AG04450 (cell line): Measurements from ENCODE around the gene ARRB2. TPM values are rescaled to one million over a fixed set of nuclear protein-coding genes. Genes with fewer than 3 reads are reported as not detected.
A peak's percentile ranks its signal among the peaks of the same experiment; 100 is the strongest.

Experiments
- CTCF ChIA-PET: fragments of 300-600, 350-600 bp; formaldehyde crosslinking; extraction: SDS; loops from one replicate; lab custom pipeline; 2022; ENCODE audit warnings: antibody characterized with exemption, inconsistent platforms; lab: Charles Lee
- POLR2A ChIA-PET: fragments of 350-600 bp; formaldehyde crosslinking; extraction: SDS; loops from one replicate; lab custom pipeline; 2021; ENCODE audit warnings: antibody characterized with exemption, inconsistent platforms; lab: Yijun Ruan, JAX
- DNase-seq: peaks from one replicate; pipeline ENCODE4 v3.0.0-alpha.2; 2011; ENCODE audit warnings: low read depth, low spot score
- H3K27ac ChIP-seq: one replicate; pipeline ENCODE4 v1.5.1; 2012; ENCODE audit warnings: low read depth, low read length, control low read depth
- H3K27me3 ChIP-seq: one replicate; pipeline ENCODE4 v1.6.0; 2012; ENCODE audit warnings: low read length; ENCODE audit not compliant: control insufficient read depth, insufficient read depth
- H3K4me3 ChIP-seq: 2 replicates; pipeline ENCODE4 v1.5.1; 2011; ENCODE audit warnings: mild to moderate bottlenecking, low read depth, low read length, control low read depth
- H3K9me3 ChIP-seq: 2 replicates; pipeline ENCODE4 v1.5.1; 2012; ENCODE audit warnings: low read length; ENCODE audit not compliant: control insufficient read depth, insufficient read depth
- polyA plus RNA-seq: library from polyadenylated mRNA; depleted of rRNA; stranded (reverse); fragments of >200 nt; gene quantifications from 2 replicates; pipeline ENCODE4 v1.2.3, GENCODE V29; 2011
- TF ChIP-seq, protein P1 (sequence below): IDR thresholded peaks from 2 replicates; pipeline ENCODE4 v1.5.1; 2011; ENCODE audit warnings: low read depth, low read length, control low read depth, inconsistent platforms

The ARRB2 gene
- polyA plus RNA-seq, 1 experiment, result 8.8 TPM

DNA sequence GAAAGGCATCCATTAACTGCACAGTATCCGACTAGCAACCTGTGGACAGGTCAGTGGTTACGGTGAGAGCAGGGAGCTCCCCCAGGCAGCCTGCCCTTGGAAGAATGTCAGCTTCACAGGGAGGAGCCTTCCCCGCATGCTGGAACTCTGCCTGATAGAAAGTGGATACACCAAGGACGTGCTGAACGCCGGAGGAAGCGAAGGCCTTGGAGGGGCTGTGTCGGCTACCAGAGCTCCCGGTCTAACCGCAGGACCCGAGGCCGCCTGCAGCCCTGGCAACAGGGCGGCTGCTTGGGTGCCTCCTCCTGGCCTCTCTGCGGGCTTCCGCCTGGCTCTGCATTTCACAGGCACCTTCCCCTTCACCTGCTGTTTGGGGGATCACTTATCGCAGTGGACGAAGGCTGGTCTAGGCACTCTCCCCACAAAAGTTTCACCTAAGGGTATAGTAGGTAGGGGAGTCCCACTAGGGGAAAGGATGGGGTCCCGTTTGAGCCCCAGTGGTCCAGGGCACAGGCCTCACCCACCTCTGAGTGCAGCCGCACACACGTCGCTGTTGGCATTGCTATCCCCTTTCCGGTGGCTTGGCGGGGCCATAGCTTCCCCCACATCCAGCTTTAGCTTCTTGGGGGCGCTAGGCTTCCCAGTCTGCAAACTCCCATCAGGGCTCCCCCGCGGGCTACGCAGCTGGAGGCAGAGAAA lies 36.3 kb upstream of the ARRB2 start:
- Histone ChIP-seq H3K9me3 (no peaks in the 10 kb centered on the region), H3K4me3 (no peak overlapping the region), H3K27ac (no peak overlapping the region), H3K27me3 (no peaks in the 10 kb centered on the region)
- no peak for DNase-seq
- TF ChIP-seq, protein P1, sequence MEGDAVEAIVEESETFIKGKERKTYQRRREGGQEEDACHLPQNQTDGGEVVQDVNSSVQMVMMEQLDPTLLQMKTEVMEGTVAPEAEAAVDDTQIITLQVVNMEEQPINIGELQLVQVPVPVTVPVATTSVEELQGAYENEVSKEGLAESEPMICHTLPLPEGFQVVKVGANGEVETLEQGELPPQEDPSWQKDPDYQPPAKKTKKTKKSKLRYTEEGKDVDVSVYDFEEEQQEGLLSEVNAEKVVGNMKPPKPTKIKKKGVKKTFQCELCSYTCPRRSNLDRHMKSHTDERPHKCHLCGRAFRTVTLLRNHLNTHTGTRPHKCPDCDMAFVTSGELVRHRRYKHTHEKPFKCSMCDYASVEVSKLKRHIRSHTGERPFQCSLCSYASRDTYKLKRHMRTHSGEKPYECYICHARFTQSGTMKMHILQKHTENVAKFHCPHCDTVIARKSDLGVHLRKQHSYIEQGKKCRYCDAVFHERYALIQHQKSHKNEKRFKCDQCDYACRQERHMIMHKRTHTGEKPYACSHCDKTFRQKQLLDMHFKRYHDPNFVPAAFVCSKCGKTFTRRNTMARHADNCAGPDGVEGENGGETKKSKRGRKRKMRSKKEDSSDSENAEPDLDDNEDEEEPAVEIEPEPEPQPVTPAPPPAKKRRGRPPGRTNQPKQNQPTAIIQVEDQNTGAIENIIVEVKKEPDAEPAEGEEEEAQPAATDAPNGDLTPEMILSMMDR, result no peak
- ChIA-PET CTCF (no interaction called here), POLR2A (no interaction called here)

DNA sequence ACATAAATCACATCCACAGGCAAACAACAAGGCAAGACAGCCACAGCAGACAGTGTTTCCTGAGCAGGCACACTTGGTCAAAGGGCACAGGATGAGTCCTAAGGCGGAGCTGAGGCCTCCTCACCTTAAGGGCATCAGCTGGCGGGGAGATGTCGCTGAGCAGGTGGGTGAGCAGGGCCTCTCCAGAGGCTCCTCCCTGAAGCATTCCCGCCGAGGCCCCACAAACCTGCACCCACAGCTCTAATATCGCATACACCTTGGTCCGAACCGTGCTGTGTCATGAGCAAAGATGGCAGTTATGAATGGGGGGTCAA lies 35.8 kb upstream of the ARRB2 start:
- Histone ChIP-seq H3K4me3 (no peak overlapping the region), H3K27me3 (no peaks in the 10 kb centered on the region), H3K27ac (no peak overlapping the region), H3K9me3 (no peaks in the 10 kb centered on the region)
- ChIA-PET CTCF (no interaction called here), POLR2A (no interaction called here)
- no peak for DNase-seq
- TF ChIP-seq, protein P1, result no peak

DNA sequence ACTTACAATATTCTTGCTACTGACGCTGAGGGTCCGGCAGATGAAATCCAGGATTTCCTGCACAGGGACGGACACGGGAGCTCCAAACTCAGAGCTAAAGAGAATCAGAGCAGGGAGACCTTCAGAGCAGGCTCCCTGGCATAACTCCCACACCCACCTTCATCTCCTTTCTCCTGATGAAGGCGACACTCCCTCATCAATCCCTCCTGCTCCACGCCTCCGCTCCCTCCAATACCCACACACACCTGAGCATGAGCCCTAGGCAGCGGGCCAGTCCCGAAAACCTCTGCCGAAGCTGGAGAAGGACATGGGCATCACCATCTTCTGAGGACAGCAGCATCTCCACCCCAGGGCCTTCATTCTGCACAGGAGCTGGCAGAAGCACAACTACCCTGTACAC lies 34.6 kb upstream of the ARRB2 start:
- TF ChIP-seq, protein P1, result no peak
- H3K9me3 ChIP-seq, result no peaks in the 10 kb centered on the region
- CTCF ChIA-PET, result no interaction called here

DNA sequence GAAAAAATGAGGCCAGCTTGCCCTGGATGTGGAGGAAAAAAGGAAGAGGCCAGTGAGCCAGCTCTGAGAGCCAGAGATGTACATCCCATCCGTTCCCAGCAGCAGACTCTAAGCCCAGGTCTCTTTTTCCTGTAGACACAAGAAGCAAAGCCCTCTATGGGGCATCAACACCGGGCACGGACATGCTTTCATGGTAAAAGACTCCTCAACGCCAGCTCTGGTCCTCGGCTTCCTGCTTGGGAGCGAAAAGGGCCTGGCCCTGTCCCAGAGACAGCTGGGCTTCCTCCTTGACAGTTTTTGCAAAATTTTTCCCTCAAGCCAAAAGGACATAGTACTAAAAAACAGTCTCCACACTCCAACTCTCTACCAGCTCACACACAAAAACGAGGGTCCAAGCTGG lies 33.6 kb upstream of the ARRB2 start:
- TF ChIP-seq, protein P1, result no peak
- POLR2A ChIA-PET, result interaction anchor here (0.6 kb wide), 1 partner anchor 59 kb away, joined by 5 read pairs; no protein-coding TSS in a partner anchor
- no peak for DNase-seq
- Histone ChIP-seq H3K27ac (no peak overlapping the region), H3K4me3 (no peak overlapping the region), H3K27me3 (no peaks in the 10 kb centered on the region), H3K9me3 (no peaks in the 10 kb centered on the region)
- CTCF ChIA-PET, result no interaction called here

More for the DNA sequence above, 34.6 kb upstream of the ARRB2 start:
- Histone ChIP-seq H3K27ac (no peak overlapping the region), H3K27me3 (no peaks in the 10 kb centered on the region), H3K4me3 (no peak overlapping the region)
- POLR2A ChIA-PET, result no interaction called here
- DNase-seq, result no peak

DNA sequence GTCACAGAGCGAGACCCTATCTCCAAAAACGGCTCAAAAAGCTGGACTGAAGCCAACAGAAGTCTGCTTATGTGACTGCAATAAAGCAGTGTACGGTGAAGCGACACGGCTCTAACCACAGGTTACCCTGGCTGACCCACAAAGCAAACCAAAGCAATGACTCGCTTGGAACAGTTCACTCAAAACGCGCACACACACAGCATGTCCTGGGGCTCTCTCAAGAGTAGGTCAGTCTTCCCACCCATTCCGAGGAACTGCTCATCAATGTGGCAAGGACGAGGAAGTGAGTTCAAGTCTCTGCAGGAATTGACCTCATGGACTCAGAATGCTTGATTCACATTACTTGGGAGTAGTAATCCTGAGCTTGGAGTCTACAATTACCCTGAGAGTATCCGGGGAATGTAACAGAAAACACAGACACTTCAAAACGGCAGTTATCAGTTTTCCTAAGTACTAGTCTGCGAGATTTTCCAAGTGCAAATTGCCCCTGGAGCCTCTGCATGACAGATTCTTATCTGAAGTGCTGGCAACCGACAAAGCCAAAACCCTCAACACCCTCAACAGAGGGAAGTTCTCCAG lies 31.9 kb upstream of the ARRB2 start:
- Histone ChIP-seq H3K4me3 (no peak overlapping the region), H3K27me3 (no peaks in the 10 kb centered on the region), H3K9me3 (no peaks in the 10 kb centered on the region), H3K27ac (peak overlapping the region; percentile 21)
- DNase-seq, result peak; percentile 56
- ChIA-PET POLR2A (no interaction called here), CTCF (interaction anchor here (1.1 kb wide), 1 partner anchor 112 kb away, joined by 3 read pairs; no protein-coding TSS in a partner anchor)
- TF ChIP-seq, protein P1, result no peak
